GM18508 (cell line): ENCODE results near the gene S100A7.

Experiments used
- ATAC-seq: cut with Tn5 transposase; IDR thresholded peaks from one replicate; pipeline ENCODE4 v1.9.1; 2021; ENCODE audit warnings: moderate number of reproducible peaks; ENCODE audit not compliant: insufficient read depth, unreplicated experiment

S100A7 gene

DNA sequence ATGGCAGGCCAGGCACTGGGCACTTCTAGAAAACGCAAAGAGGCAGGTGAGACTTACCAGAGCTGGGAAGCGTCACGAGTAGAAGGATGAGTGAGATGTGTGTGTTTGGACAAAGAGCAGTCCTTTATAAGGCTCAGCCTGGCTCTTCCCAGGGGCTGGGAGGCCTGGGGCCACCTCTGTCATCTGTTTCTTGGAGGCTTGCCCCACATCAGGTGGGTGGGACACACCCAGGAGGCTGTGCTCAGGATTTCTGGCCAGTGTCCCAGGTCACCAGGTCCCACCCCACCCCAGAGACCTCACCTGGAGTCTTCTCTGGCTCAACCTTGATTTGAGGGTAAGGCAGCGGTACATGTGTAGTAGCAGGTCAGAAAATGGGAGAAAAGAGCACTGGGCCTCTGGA, at the start of gene S100A7:
S100A7 (minus strand) TSS at position 101 of the 400 bp plus-strand sequence. CDS start 1,638 bp downstream, outside the sequence.
- no peak for ATAC-seq

GRCh38 chr1:153509729-153510354, 49.4 kb upstream of the S100A7 start:
- no peak for ATAC-seq

- ATAC-seq: no peak
Measured at GRCh38 chr1:153509036-153509435, 48.6 kb upstream of the S100A7 start.

DNA sequence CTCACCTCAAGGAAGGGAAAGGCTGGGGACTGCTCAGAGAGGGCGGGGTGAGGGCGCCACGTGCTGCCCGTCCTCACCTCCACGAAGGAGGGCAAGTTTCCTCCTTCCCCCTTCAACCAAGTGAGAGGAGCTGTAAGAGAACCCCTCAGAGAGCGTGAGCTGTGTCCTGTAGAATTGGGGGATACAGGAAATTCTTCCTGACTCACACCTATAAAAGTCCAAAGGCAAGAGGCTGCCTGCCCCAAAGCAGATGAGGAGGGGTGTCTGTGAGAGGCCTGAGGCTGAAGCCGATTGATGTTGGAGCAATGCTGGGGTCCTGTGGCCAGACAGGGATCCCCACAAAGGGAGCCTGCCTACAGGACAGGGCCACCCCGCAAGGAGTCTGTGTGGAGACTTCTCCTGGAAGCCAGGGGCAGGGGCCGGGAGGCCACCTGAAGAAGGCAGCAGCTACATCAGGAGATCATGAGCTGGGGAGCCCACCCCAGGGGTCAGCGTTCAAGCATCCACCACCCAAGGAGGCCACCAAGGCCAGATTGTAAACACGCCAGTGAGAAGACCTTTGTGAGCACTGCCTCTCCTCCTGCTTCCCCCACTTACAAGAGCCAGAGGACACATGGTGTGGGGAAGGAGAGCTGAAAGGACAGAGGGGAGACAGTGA, 47.6 kb upstream of the S100A7 start:
- ATAC-seq: no peak

- no peak for ATAC-seq
Measured at GRCh38 chr1:153506831-153507413, 46.5 kb upstream of the S100A7 start.

GRCh38 chr1:153506386-153506785, 45.9 kb upstream of the S100A7 start:
- ATAC-seq: no peak

- no peak for ATAC-seq
Measured at GRCh38 chr1:153505576-153505975, 45.1 kb upstream of the S100A7 start.

- ATAC-seq: no peak
Measured at GRCh38 chr1:153503766-153504165, 43.3 kb upstream of the S100A7 start.

GRCh38 chr1:153498746-153499145, 38.3 kb upstream of the S100A7 start:
- ATAC-seq: no peak

DNA sequence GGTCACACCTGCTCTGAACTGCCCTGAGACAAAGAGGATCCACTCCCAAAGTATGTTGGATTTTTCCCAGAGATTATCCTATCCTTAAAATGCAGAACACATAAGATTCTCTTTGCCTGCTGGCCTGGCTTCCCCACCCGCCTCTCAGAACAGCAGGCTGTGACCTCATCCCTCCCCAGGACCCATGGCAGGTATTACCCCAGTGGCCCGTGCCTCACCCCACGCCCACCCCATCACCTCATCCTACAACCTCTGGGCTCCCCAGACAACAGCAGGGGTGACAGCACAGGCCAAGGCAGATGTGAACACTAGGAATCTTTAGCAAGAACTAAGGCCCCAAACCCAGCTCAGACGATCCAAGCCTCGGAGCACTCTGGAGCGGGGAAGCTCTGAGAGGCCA, 35.1 kb upstream of the S100A7 start:
- ATAC-seq: no peak

DNA sequence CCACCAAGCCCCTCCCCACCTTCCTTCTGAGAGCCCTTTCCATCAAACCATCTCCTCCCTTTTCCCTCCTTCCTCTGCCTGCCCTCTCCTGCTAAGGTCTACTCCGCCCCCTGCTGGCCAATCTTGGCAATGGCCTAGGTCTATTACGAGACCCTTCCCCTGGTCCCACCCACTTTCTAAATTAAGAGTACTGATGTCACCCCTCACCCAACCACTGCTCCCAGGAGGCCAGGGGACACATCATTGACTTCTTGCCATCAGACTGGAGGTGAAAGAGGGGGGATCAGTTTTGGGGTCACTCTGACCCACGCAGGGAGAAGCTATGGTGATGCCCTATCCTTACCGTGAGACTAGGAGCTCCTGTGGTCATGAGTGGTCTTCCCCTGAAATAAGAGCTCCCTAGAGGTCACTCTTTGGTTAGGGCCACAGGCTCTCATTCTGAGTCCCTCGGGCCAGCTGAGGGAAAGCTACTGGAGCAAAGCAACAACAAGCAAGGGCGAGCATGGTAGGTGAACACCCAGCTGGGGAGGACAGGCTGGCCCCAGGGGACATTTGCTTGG, 34.6 kb upstream of the S100A7 start:
- no peak for ATAC-seq

GRCh38 chr1:153493343-153493960, 33.0 kb upstream of the S100A7 start:
- no peak for ATAC-seq

DNA sequence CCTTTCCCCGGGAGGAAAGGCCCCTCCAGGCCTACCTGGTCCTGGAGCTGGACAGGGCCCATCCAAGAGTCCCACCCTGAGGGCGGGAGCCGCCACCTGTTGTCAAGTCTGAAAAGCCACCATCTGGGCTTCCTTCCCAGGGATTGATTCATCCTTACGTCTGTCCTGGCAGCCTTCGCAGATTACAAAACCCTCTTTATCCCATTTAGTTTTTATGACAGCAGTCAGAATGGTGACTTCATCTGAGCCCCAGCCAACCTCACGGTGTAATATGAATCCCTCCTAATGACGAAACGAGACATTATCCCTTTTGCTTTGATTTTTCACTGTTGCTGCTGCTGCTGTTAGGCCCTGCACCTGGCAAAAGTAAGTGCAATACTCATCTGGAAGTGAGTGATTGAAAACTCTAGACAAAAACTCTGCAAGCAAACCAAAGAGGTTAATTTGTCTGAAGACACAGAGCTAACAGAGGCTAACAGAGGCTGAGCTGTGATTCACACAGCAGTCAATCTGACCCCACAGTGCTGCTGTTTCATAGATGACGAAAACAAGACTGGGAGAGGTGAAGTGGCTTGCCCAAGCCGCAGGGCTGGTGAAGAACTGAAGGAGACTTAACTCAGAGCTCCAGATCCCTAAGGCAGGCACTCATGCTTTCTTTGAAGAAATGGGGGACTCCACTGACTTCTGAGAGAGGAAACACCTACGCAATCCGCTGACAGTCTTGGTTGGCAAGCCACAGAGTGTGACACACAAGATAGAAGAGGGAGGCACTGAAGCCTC, 30.0 kb upstream of the S100A7 start:
- ATAC-seq: no peak

DNA sequence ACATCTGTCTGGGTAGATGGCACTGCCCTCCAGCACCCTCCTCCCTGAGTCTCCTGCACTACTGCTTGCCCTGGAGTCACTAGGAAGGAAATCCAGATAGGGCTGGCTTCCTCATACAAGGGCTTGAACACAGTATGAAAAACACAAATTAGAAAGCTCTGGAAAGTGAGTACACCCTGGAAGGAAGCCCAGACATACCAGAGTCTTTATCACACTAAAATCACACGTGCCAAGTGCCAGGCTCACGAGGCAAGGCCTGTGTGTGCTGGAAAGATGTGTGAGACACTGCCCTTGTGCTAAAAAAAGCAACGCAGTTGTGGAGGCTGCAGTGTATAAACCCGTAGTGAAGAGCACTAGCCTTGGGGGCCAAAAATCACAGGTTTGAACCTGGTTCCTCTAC, 28.3 kb upstream of the S100A7 start:
- no peak for ATAC-seq

- ATAC-seq: no peak
Measured at GRCh38 chr1:153487707-153488106, 27.3 kb upstream of the S100A7 start.

DNA sequence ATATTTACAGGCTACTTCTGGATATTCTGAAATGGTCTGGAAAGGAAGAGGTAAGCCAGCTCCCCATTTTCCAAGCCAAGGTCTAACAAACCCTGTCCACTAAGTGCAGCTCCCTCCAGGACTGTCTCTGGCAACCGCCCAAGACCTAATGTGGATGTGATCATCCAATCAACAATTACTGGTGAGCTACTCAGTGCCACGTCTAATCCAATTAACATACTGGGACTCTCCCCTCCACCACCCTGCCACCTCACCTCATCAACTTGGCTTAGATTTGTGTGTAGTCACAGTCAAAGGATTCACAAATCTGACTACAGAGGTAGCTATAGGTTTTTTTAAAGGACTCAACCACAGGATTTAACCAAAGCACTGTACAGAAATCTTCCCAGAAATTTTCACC, 25.4 kb upstream of the S100A7 start:
- ATAC-seq: no peak

- no peak for ATAC-seq
Measured at GRCh38 chr1:153483776-153484175, 23.3 kb upstream of the S100A7 start.

DNA sequence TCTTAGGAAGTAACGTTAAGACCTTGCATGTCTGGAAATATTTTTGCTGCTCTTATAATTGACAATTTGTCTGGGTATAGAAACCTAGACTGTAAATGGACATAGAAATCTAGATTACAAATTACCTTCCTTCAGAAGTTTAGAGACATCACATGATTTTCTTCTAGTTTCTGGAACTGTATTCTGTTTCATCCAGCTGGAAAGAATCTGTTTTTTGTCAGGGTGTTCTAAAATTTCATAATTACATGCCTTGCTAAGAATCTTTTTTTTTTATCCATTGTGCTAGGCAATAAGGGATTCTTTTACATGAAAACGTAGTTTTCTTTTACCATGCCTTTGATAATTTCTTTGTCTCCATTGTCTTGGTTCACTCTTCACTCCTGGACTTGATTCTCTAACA, 20.7 kb upstream of the S100A7 start:
- ATAC-seq: no peak

DNA sequence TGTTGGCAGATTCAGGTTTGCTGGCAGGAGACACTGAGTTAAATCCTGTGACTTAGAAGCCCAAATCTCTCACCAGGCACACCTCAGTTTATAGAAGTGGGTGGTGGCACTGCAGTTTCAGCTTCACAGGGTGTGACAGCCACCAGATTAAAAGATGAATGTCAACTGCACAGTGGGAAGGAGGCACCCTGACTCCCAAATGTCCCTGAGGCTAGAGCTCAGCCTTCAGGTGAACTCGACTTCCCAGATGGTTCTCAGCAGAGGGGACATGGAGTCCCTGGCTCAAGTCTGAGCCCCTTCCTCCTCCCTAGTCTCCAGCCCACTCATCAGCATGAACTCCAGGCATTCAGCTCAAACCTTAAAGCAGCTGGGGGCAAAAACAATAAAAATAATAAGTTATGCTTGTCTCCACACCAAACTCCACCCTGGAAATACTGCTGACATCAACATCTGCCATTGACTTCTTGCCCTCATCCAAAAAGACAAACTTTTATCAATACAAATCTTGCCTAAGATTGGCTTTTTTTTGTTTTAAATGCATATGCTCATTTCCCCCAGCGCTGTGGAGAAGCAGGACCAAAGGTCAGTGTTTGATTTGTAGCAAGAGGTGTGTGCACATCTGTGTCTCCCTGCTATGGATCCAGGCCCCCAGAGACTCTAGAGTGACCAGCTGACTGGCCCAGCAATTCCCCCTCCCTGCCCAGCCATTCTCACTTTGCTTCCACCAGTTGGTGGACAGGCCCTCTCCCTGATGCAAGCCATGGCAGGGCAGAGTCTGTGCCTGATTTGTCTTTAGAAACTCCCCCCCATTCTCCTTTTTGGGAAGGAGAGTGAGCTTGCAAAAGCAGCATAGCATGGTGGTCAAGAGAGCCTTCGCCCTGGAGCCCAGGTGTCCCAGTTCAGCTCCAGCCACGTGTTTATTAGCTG, 18.5 kb upstream of the S100A7 start:
- no peak for ATAC-seq
